T-helper 22 cell (primary cell): ENCODE measurements around the gene AKAP6.

Experiments
- DNase-seq: peaks from one replicate; pipeline ENCODE4 v3.0.0-alpha.2; 2020; ENCODE audit warnings: low read depth

The AKAP6 gene

GRCh38 chr14:32623300-32624093 is 294.4 kb downstream of the AKAP6 start:
- DNase-seq = no peak

DNA sequence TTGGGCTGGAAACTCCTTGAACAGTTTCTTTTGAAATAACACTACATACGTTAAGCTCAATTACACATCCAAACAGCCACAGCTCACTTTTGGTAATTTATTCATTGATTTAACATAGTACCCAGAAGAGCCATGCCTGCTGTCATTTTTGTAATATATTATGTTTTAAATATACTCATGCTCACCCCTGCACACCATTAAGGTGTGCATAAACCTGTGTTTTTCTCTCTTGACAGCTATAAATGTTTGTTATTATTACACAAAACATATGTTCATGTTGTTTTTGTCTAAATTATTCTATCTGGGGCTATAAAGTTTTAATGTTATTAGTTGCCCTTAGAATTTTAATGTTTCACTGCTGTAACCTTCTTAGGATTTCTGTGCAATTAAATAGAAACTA is 296.1 kb downstream of the AKAP6 start:
- DNase-seq = no peak

- no peak for DNase-seq
Observed at GRCh38 chr14:32627545-32628298, 298.6 kb downstream of the AKAP6 start.

- DNase-seq = no peak
Observed at GRCh38 chr14:32629236-32629635, 300.1 kb downstream of the AKAP6 start.

DNA sequence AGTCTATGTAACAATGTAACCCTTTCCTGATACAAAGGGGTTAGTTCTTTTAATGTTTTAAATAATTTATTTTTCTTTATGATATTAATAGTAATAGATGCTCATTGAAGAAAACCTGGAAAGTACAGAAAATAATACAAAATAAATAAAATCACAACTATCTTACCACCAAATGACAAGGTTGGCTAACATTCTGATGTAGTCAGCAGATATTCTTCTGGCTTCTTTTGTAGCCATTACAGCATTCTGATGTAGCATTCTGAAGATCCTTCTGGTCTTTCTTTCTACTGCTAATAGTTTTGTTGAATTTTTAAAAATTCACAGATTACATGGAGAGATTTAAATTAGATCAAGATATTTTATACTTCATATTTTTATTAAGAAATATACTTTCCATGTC is 301.6 kb downstream of the AKAP6 start:
- no peak for DNase-seq

- no peak for DNase-seq
Observed at GRCh38 chr14:32633224-32633859, 304.2 kb downstream of the AKAP6 start.

- DNase-seq = no peak
Observed at GRCh38 chr14:32633930-32634329, 304.8 kb downstream of the AKAP6 start.

DNA sequence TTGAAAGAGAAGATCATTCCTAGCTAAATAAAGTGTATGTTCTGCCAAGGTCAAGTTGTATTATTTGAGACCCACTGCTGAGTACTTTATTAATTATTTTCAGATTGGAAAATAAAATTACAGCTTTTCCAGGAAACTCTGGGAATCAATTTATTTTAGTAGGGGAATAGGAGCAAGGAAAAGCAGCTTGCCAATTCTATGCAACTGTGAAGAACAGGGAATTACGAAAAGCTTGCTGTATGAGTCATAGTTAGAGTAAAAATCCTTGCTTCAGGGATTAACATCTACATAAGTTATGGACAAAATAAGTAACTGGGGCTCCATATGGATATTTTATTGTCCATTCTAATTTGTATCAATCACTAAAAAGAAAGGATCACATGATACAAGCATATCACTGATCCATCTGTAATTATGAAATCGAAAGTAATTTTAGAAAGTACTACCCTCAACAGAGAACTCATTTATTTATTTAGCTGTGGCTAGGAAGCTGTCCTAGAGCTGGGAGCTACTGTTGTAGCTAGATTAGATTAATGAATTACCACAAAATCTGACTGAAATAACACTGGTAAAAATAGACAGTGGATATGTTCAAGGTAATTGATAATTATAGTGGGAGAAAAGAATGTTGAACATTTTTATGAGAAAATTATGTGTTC is 306.1 kb downstream of the AKAP6 start:
- DNase-seq = no peak

DNA sequence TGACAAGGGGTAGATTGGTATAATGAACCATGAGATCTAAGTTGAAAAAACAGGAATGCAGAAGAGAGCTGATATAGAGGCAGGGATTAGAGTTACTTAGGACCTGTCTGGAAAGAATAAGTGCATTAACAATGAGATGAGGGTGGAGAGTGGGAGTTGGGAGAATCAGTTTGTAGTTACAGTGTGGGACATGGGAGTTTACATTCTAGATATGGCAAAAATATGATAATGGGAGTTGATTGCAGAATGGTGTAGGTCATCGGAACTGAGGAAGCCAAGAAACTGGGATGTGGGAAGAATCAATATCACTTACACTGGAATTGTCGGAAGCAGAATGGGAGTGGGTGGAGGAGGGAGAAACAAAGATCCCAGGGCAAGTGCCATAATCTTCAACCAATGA is 308.5 kb downstream of the AKAP6 start:
- no peak for DNase-seq

DNA sequence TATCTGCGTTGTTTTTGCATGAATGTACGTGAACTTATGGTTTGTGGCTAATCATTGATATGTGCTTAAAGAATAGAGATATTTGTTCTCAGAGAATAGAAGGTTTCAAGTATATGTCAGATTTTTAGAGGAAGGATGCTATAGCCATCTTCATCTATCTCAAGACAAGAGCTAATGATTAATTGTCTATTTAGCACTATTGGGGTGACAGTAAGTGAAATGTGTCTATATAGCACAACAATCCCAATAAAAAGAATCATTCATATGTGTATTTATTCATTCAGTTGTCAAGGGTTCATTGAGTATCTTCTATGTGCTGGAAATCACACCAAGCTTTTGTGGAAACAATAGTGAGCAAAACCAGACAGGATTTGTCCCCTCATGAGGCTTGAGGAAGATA is 310.1 kb downstream of the AKAP6 start:
- DNase-seq = no peak

DNA sequence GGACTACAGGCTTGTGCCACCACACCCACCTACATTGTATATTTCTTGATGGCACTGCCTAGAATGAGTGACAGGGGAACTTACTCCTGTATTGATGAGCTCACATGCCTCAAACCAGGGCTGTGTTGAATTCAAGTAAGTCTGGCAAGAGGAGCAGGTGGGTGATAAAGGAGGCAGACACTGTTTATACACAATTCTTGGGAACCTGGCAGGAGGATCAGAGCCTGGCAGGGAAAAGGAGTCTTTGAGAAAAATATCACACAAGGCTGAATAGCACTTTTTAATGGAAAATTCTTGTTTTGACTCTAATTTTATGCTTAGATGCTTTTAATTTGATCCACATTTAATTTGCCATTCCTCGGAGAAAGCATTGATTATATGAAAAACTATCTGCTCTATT is 316.5 kb downstream of the AKAP6 start:
- DNase-seq = no peak

- no peak for DNase-seq
Observed at GRCh38 chr14:32648434-32648833, 319.3 kb downstream of the AKAP6 start.

- DNase-seq = no peak
Observed at GRCh38 chr14:32650030-32650429, 320.9 kb downstream of the AKAP6 start.

GRCh38 chr14:32650665-32651064 is 321.6 kb downstream of the AKAP6 start:
- no peak for DNase-seq

DNA sequence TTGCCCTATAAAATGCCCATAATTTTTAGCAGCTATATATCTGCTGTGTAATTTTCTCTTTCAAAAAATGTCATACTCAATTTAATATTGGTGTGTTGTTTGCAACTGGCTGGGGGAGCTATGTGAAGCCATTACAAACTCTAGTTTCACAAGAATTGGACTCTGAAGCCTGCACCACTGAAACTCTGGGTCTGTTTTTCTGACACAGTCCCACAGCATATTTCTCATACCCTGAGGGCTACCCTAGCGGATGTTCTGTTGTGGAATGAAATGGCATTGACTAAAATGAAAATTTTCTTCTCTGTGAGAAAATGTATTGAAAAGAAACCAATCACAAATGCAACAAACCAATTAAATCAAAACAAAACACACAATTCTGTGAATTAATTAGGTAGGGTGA is 325.0 kb downstream of the AKAP6 start:
- no peak for DNase-seq

- no peak for DNase-seq
Observed at GRCh38 chr14:32656601-32657000, 327.5 kb downstream of the AKAP6 start.

GRCh38 chr14:32657081-32657480 is 328.0 kb downstream of the AKAP6 start:
- DNase-seq = no peak

- no peak for DNase-seq
Observed at GRCh38 chr14:32661216-32661615, 332.1 kb downstream of the AKAP6 start.

- DNase-seq = no peak
Observed at GRCh38 chr14:32662211-32662610, 333.1 kb downstream of the AKAP6 start.

GRCh38 chr14:32666308-32666707 is 337.2 kb downstream of the AKAP6 start:
- DNase-seq = no peak

DNA sequence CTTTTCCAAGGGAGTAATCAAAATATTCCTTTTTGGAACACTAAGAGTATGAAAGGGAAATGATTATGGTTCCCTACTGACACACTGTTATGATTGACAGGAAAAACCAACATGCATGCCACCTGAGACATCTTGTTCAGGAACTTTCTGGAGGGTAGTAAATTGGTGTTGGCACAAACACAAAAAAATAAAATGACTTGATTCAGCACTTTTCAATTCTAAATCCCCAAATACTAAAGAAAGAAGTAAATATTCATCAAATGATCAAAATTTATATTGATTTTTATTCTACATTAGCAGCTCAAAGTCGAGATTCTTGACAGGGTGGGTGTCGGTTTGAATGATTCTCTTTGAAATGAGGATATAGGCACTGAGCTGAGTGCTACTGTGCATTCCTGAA is 338.2 kb downstream of the AKAP6 start:
- DNase-seq = no peak

DNA sequence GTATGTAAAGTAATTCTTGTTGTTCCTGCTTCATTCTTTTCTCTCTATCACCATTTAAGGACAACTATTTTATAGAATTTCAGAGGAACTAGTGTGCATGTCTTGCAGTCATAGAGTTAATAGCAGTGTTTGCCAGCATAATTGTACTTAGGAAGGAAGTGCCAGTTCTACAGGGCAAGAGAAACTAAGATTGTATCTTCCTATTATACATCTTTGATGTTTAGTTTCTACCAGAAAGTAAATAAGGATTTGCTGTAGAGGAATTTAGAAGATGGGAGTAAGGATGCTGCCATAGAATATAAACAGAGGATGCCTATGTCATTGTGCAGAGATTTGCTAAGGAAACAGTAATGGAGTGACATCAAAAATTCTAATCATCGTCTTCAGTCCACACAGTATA is 338.7 kb downstream of the AKAP6 start:
- no peak for DNase-seq

- DNase-seq = no peak
Observed at GRCh38 chr14:32669391-32669790, 340.3 kb downstream of the AKAP6 start.
